ENCODE results near the gene CHRNA5.
A peak's percentile ranks its signal among the peaks of the same experiment; 100 is the strongest.
"Not testable (repeated sequence)": the region's sequence is repeated elsewhere in the genome, so short reads cannot be mapped to it uniquely, and the experiment has no call there.

CHRNA5 gene

DNA sequence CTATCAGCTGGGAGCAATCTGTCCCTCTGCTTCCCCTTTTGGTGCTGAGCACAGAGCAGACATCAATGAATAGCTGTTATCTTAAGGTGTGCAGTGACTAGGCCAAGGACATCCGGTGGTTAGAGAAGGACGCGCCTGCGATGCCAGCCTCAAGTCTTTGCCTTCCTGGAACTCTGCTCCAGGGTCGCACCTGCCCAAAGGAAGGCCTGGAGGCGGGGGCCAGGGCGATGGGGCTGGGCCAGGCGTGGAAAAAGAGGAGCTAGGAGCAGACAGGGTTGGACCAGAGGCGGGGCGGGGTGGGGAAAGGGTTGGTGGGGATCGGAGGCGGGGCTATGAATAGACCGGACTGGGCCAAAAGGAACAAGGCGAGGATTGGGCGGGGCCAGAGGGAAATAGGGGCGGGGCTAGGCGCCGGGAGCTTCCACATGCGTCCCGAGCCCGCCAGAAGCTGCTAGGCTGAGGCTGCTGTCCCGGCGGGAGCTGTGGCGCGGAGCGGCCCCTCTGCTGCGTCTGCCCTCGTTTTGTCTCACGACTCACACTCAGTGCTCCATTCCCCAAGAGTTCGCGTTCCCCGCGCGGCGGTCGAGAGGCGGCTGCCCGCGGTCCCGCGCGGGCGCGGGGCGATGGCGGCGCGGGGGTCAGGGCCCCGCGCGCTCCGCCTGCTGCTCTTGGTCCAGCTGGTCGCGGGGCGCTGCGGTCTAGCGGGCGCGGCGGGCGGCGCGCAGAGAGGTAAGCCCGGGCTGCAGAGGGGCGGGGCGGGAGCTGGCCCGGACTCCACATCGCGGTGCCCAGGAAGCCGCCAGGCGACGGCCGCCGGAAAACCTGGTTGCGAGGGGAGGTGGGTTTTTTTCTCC, at the start of gene CHRNA5:
Gene CHRNA5 (plus strand): TSS at position 424 of the 854 bp plus-strand sequence. CDS start 200 bp downstream, at position 624.
- Histone ChIP-seq H3K36me3 (ENCODE audit: insufficient read depth, low read depth, low read length) (no peaks in the 10 kb centered on the region), H3K4me3 (ENCODE audit: low read length) (peak within 1 kb of the TSS; percentile 97), H3K4me1 (ENCODE audit: insufficient read depth, low read length) (peaks cover 5% of the 10 kb centered on the region; the same call in 1 of the 2 replicates), H3K27me3 (ENCODE audit: insufficient read depth, low read length) (0 out of 2 replicates have a peak, but pooled peaks cover 3% of the 10 kb centered on the region), H3K27ac (ENCODE audit: low read length) (peak within 1 kb of the TSS; percentile 46), H3K9me3 (ENCODE audit: insufficient read depth, low read depth, low read length) (no peaks in the 10 kb centered on the region), H3K9ac (ENCODE audit: low read depth, low read length) (peak within 1 kb of the TSS; percentile 92)

DNA sequence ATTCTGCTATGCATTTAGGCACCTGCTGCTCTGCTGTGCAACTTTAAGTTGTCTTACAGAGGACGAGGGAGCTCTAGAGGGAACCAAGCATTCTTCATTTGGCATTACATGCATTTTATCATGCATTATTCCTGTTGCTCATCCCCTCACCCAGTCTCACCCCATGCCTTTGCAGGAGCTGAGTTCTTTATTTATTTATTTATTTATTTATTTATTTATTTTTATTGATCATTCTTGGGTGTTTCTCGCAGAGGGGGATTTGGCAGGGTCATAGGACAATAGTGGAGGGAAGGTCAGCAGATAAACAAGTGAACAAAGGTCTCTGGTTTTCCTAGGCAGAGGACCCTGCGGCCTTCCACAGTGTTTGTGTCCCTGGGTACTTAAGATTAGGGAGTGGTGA, 45.3 kb upstream of the CHRNA5 start:
- not testable (repeated sequence) for H3K4me1 ChIP-seq (ENCODE audit: insufficient read depth, low read length); H3K27ac ChIP-seq (ENCODE audit: low read length); H3K27me3 ChIP-seq (ENCODE audit: insufficient read depth, low read length); H3K9ac ChIP-seq (ENCODE audit: low read depth, low read length); H3K4me3 ChIP-seq (ENCODE audit: low read length); H3K36me3 ChIP-seq (ENCODE audit: insufficient read depth, low read depth, low read length)
- peaks cover 16% of the 10 kb centered on the region for H3K9me3 ChIP-seq (ENCODE audit: insufficient read depth, low read depth, low read length)

DNA sequence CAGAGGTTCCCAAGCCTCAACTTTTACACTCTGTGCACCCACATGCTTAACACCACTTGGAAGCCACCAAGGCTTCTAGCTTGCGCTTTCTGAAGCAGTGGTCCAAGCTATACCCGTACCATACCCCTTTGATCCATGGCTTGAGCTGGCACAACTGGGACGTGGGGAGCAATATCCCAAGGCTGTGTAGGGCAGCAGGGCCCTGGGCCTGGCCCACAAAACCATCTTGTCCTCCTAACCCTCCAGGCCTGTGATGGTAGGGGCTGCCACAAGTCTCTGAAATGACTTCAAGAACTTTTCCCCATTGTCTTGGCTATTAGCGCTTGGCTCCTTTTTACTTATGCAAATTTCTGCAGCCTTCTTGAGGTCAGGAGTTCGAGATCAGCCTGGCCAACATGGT, 41.1 kb upstream of the CHRNA5 start:
- no peak overlapping the region for H3K27ac ChIP-seq (ENCODE audit: low read length)
- H3K36me3 ChIP-seq (ENCODE audit: insufficient read depth, low read depth, low read length), result no peaks in the 10 kb centered on the region
- no peaks in the 10 kb centered on the region for H3K27me3 ChIP-seq (ENCODE audit: insufficient read depth, low read length)
- H3K4me1 ChIP-seq (ENCODE audit: insufficient read depth, low read length), result no peaks in the 10 kb centered on the region
- H3K4me3 ChIP-seq (ENCODE audit: low read length), result no peak overlapping the region
- H3K9me3 ChIP-seq (ENCODE audit: insufficient read depth, low read depth, low read length), result peaks cover 23% of the 10 kb centered on the region
- no peak overlapping the region for H3K9ac ChIP-seq (ENCODE audit: low read depth, low read length)

DNA sequence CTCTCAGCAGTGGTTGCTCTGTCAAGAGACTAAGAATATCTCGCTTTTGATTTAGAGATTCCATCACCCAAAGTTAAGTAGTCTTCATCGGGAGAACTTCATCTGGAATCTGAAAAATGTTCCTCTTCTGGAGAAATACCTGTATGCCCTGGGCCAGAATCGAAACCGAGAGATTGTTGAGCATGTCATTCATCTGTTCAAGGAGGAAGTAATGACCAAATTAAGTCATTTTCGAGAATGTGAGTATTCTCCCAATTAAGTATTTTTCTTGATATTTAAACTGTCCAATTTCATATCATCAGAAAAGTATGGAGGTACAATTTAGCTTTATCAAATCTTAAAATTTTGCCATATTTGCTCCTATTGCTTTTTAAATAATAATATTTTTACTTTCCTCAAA, 38.0 kb upstream of the CHRNA5 start:
- Histone ChIP-seq H3K4me1 (ENCODE audit: insufficient read depth, low read length) (no peaks in the 10 kb centered on the region), H3K9ac (ENCODE audit: low read depth, low read length) (no peak overlapping the region), H3K4me3 (ENCODE audit: low read length) (no peak overlapping the region), H3K9me3 (ENCODE audit: insufficient read depth, low read depth, low read length) (peaks cover 19% of the 10 kb centered on the region), H3K27ac (ENCODE audit: low read length) (no peak overlapping the region), H3K36me3 (ENCODE audit: insufficient read depth, low read depth, low read length) (no peaks in the 10 kb centered on the region), H3K27me3 (ENCODE audit: insufficient read depth, low read length) (no peaks in the 10 kb centered on the region)

DNA sequence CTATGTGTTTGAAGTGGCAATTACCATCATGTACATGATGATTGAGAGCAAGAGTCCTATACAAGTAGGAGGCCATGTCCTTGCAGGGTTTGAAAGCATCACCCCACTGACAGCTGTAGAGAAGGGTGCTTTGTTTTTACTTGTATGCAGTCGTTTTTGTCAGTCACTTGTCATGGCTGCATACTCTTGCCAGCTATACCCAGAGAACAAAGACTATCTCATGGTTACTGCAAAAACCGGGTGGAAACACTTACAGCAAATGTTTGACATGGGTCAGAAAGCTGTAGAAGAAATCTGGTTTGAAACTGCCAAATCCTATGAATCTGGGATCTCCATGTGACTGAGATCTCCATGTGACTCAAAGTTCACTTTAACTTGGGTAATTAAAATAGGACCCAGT, 32.0 kb upstream of the CHRNA5 start:
- Histone ChIP-seq H3K27me3 (ENCODE audit: insufficient read depth, low read length) (no peaks in the 10 kb centered on the region), H3K27ac (ENCODE audit: low read length) (no peak overlapping the region), H3K36me3 (ENCODE audit: insufficient read depth, low read depth, low read length) (no peaks in the 10 kb centered on the region), H3K4me1 (ENCODE audit: insufficient read depth, low read length) (no peaks in the 10 kb centered on the region), H3K4me3 (ENCODE audit: low read length) (no peak overlapping the region), H3K9ac (ENCODE audit: low read depth, low read length) (no peak overlapping the region), H3K9me3 (ENCODE audit: insufficient read depth, low read depth, low read length) (peaks cover under 1% of the 10 kb centered on the region; the same call in 1 of the 2 replicates)

DNA sequence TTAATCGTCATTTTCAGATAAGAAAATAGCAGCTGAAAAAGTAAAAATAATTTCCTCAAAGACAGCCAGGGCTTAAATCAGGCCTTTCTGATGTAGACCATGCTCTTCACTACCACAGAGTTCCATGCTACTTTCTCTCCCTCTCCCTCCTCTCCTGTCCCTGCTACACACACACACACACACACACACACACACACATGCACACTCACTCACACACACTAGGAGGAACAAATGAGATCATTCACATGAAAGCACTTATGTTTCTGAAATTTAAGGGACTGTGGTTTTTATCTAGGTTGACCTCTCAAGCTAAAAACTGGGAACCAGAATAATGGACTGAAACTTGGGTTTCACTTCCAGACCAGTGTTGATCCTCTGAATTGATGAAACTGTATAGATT, 29.2 kb upstream of the CHRNA5 start:
- Histone ChIP-seq H3K4me3 (ENCODE audit: low read length) (no peak overlapping the region), H3K9me3 (ENCODE audit: insufficient read depth, low read depth, low read length) (no peaks in the 10 kb centered on the region), H3K4me1 (ENCODE audit: insufficient read depth, low read length) (no peaks in the 10 kb centered on the region), H3K27me3 (ENCODE audit: insufficient read depth, low read length) (no peaks in the 10 kb centered on the region), H3K27ac (ENCODE audit: low read length) (no peak overlapping the region), H3K36me3 (ENCODE audit: insufficient read depth, low read depth, low read length) (no peaks in the 10 kb centered on the region), H3K9ac (ENCODE audit: low read depth, low read length) (no peak overlapping the region)

DNA sequence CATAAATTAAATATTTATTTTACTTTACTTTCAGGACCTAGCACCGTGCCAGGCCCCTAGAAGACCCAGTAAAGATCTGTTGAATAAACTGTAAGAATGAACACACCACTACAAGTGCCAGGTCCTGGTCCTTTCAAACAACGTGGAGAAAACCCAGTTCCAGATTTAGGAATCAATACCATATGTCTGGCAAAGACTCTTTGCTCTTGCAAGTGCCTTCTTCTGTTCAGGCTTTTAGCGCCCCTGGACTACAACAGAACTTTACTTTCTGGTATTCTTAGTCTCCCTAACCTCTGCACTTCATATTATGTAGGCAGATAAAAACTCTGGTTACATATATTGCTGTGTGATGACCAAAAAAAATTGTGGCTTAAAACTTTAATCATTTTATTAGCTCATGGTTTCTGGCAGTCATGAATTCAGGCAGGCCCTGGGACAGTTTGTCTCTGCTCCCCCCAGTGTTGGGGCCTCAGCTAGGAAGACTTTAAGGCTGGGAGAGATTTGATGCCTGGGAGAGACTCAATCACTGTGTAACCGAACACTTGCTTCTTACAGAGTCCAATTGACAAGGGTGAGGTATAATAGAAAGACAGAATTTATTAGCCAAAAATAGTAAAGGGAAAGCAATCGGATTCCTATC, 27.9 kb upstream of the CHRNA5 start:
- Histone ChIP-seq H3K36me3 (ENCODE audit: insufficient read depth, low read depth, low read length) (peaks cover 7% of the 10 kb centered on the region), H3K27me3 (ENCODE audit: insufficient read depth, low read length) (no peaks in the 10 kb centered on the region), H3K9me3 (ENCODE audit: insufficient read depth, low read depth, low read length) (no peaks in the 10 kb centered on the region), H3K27ac (ENCODE audit: low read length) (no peak overlapping the region), H3K9ac (ENCODE audit: low read depth, low read length) (no peak overlapping the region), H3K4me1 (ENCODE audit: insufficient read depth, low read length) (peaks cover 5% of the 10 kb centered on the region; the same call in 1 of the 2 replicates), H3K4me3 (ENCODE audit: low read length) (no peak overlapping the region)

DNA sequence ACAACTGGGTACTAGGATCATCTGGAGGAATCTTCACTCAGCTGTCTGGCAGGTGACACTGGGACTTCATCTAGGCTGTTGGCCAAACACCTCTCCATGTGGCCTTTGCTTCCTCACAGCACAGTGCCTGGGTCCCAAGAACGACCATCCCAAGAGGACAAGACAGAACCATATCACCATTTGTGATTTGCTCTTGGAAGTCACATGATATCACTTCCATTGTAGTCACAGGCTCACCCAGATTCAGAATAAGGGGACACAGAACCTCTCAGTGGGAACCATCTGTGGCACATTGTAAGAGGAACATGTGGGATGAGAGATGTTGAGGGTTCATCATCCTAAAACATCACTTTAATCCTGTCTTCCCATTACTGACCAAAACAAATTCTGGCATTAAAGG, 27.0 kb upstream of the CHRNA5 start:
- H3K4me1 ChIP-seq (ENCODE audit: insufficient read depth, low read length), result peaks cover 5% of the 10 kb centered on the region; the same call in 1 of the 2 replicates
- H3K4me3 ChIP-seq (ENCODE audit: low read length), result no peak overlapping the region
- no peaks in the 10 kb centered on the region for H3K9me3 ChIP-seq (ENCODE audit: insufficient read depth, low read depth, low read length)
- H3K27ac ChIP-seq (ENCODE audit: low read length), result no peak overlapping the region
- peaks cover 17% of the 10 kb centered on the region for H3K36me3 ChIP-seq (ENCODE audit: insufficient read depth, low read depth, low read length)
- H3K27me3 ChIP-seq (ENCODE audit: insufficient read depth, low read length), result no peaks in the 10 kb centered on the region
- no peak overlapping the region for H3K9ac ChIP-seq (ENCODE audit: low read depth, low read length)

DNA sequence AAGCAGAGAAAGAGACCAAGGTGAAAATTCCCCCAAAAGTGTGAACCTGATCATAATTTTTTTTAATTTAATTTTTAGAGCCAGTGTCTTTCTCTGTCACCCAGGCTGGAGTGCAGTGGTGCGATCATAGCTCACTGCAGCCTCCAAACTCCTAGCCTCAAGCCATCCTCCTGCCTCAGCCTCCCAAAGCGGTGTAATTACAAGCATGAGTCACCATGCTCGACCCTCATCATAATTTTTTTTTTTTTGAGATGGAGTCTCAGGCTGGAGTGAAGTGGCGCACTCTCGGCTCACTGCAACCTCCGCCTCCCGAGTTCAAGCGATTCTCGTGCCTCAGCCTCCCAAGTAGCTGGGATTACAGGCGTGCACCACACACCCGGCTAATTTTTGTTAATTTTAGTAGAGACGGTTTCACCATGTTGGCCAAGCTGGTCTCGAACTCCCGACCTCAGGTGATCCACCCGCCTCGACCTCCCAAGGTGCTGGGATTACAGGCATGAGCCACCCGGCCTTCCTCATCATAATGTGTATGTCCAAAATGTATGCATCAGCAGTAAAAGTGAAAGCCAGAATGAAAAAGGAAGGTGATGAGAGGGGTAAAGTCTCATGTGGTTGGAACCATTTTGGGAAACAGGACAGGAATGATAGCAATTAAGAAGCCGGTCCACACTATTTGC, 25.7 kb upstream of the CHRNA5 start:
- Histone ChIP-seq H3K9ac (ENCODE audit: low read depth, low read length) (peak overlapping the region; percentile 96; the same call in 1 of the 2 replicates), H3K4me3 (ENCODE audit: low read length) (peak overlapping the region; percentile 90), H3K27ac (ENCODE audit: low read length) (peak overlapping the region; percentile 84), H3K36me3 (ENCODE audit: insufficient read depth, low read depth, low read length) (peaks cover 29% of the 10 kb centered on the region)
- H3K9me3 ChIP-seq (ENCODE audit: insufficient read depth, low read depth, low read length); H3K4me1 ChIP-seq (ENCODE audit: insufficient read depth, low read length); H3K27me3 ChIP-seq (ENCODE audit: insufficient read depth, low read length): not testable (repeated sequence)

DNA sequence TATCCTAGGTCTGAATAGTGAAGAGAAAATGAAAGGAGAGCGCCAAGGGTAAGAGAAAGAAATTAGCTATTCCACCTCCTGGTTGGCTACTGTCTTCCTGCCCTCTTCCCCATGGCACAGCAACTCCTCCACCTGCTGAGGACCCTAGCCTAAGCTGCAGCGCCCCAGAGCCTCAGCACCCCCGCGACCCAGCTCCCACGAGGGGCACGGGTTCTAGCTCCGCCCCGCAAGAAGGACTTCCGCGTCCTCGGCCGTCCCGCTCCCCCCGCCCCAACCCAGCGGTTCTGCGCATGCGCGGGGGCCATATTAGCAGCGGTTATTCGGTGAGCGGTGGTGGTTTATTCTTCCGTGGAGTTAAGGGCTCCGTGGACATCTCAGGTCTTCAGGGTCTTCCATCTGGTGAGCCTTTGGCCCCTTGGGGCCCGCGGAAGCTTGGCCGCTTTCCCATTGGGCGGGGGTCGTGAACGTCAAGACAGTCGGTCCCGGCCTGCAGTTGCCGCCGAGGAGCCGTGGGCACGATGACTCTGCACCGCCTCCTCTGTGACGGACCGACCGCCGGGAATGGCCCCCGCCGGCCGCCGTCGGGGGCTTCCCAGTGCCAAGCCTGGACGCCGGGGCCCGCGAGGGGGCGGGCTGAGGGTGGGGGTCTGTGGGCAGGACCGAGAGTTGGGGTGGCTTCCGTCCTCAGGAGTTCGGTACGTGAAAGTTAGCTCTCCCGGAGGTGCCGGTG, 25.0 kb upstream of the CHRNA5 start, which contains the start of gene PSMA4:
Gene PSMA4 (plus strand): TSS at position 304 of the 730 bp plus-strand sequence. CDS start 1,484 bp downstream, outside the sequence.
- H3K27me3 ChIP-seq (ENCODE audit: insufficient read depth, low read length), result no peaks in the 10 kb centered on the region
- peak within 1 kb of the TSS; percentile 90 for H3K4me3 ChIP-seq (ENCODE audit: low read length)
- peaks cover 36% of the 10 kb centered on the region for H3K36me3 ChIP-seq (ENCODE audit: insufficient read depth, low read depth, low read length)
- H3K27ac ChIP-seq (ENCODE audit: low read length), result peak within 1 kb of the TSS; percentile 84
- H3K9me3 ChIP-seq (ENCODE audit: insufficient read depth, low read depth, low read length), result no peaks in the 10 kb centered on the region
- peaks cover 5% of the 10 kb centered on the region; the same call in 1 of the 2 replicates for H3K4me1 ChIP-seq (ENCODE audit: insufficient read depth, low read length)
- peak within 1 kb of the TSS; percentile 96 for H3K9ac ChIP-seq (ENCODE audit: low read depth, low read length)
